A673 (cell line): ENCODE results near the gene ALDH1L1. TPM values are rescaled to one million over a fixed set of nuclear protein-coding genes. Genes with fewer than 3 reads are reported as not detected.
A peak's percentile ranks its signal among the peaks of the same experiment; 100 is the strongest.

ENCODE experiments used
- BruUV-seq: library from RNA; stranded (reverse); fragments of 400-500 nt; replicated peaks from 2 replicates; lab custom pipeline; 2021; lab: Mats Ljungman, UMichigan
- CTCF ChIA-PET: fragments of 300-600 bp; sonication (Branson Sonifier 250); formaldehyde crosslinking; loops from one replicate; lab custom pipeline; 2022; ENCODE audit warnings: antibody characterized with exemption; lab: Charles Lee
- POLR2A ChIA-PET: fragments of 300-600 bp; sonication (Branson Sonifier 250); formaldehyde crosslinking; loops from one replicate; lab custom pipeline; 2022; ENCODE audit warnings: antibody characterized with exemption; ENCODE audit not compliant: low non-redundant PET; lab: Charles Lee
- DNase-seq: peaks from one replicate; pipeline ENCODE4 v3.0.0-alpha.2; 2015; ENCODE audit warnings: low spot score
- H3K27ac ChIP-seq: fragments of 200-600 bp; sonication (generic); 2 replicates; pipeline ENCODE4 v1.5.1; 2016; ENCODE audit warnings: mixed run types, low read depth, mild to moderate bottlenecking, mixed read lengths, antibody characterized with exemption, low read length; ENCODE audit not compliant: poor library complexity, severe bottlenecking
- H3K27me3 ChIP-seq: fragments of 200-600 bp; sonication (generic); replicated peaks from 2 replicates; pipeline ENCODE4 v1.6.1; 2017; ENCODE audit warnings: mixed run types, low read depth, mild to moderate bottlenecking, mixed read lengths, antibody characterized with exemption, low read length; ENCODE audit not compliant: insufficient read depth, poor library complexity
- H3K36me3 ChIP-seq: fragments of 200-600 bp; sonication (generic); 2 replicates; pipeline ENCODE4 v1.6.1; 2016; ENCODE audit warnings: mixed run types, mild to moderate bottlenecking, mixed read lengths, antibody characterized with exemption, low read length; ENCODE audit not compliant: insufficient read depth, poor library complexity, severe bottlenecking
- H3K4me1 ChIP-seq: fragments of 200-600 bp; sonication (generic); 2 replicates; pipeline ENCODE4 v1.6.1; 2017; ENCODE audit warnings: mixed run types, mild to moderate bottlenecking, mixed read lengths, antibody characterized with exemption, low read length; ENCODE audit not compliant: insufficient read depth, poor library complexity, severe bottlenecking
- H3K4me3 ChIP-seq: fragments of 200-600 bp; sonication (generic); 2 replicates; pipeline ENCODE4 v1.5.1; 2016; ENCODE audit warnings: low read depth, mixed run types, mild to moderate bottlenecking, mixed read lengths, low read length; ENCODE audit not compliant: poor library complexity, severe bottlenecking
- H3K9me3 ChIP-seq: fragments of 200-600 bp; sonication (generic); 2 replicates; pipeline ENCODE4 v1.6.1; 2016; ENCODE audit warnings: mixed run types, low read depth, mild to moderate bottlenecking, mixed read lengths, antibody characterized with exemption, low read length; ENCODE audit not compliant: poor library complexity, severe bottlenecking
- EZH2 ChIP-seq: fragments of 200-600 bp; sonication (generic); IDR thresholded peaks from 2 replicates; pipeline ENCODE4 v1.6.1; 2017; ENCODE audit warnings: borderline replicate concordance, low read depth, mild to moderate bottlenecking, mixed read lengths, antibody characterized with exemption, low read length; ENCODE audit not compliant: poor library complexity, severe bottlenecking
- intact Hi-C: fragments of 100-400 bp; cut with micrococcal nuclease; formaldehyde crosslinking; loops from one replicate; pipeline ENCODE4 v1.10.0; 2022; ENCODE audit not compliant: unreplicated experiment
- total RNA-seq: library from RNA; stranded (reverse); gene quantifications from 2 replicates; pipeline ENCODE4 v1.2.3, GENCODE V29; 2021
- TF ChIP-seq, protein P1 (sequence below): fragments of 300-800, 200-600 bp; sonication (generic); conservative IDR thresholded peaks from 2 replicates; pipeline ENCODE4 v1.5.1; 2017; ENCODE audit warnings: low read depth, mild to moderate bottlenecking, antibody characterized with exemption, low read length, moderate library complexity, mixed read lengths

ALDH1L1 gene
- total RNA-seq, 1 experiment from 2014 or later: 16.9 TPM

DNA sequence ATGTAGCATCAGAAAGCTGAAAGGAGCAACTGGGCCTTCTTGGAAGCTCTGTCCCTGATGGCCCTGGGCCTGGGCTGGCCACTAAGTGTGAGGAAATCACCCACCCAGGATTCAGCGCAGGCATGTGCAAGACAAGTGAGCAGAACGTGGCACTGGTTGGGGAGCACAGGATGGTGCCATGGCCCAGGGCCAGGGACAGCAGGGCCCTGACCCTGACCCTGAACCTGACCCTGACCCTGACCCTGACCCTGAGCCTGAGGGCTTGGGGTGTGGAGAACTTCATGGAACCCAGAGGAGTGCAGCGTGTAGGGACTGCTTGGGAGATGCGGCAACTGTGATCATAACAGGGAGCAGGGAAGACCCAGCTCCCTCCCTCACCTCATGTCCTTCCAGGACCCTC, 5.9 kb upstream of the ALDH1L1 start:
- H3K36me3 ChIP-seq: no peaks in the 10 kb centered on the region
- no peaks in the 10 kb centered on the region for H3K9me3 ChIP-seq
- DNase-seq: no peak
- intact Hi-C loops: no loop called here
- CTCF ChIA-PET: no interaction called here
- no peak overlapping the region for H3K27ac ChIP-seq
- no peak for TF ChIP-seq EZH2
- TF ChIP-seq, protein P1, sequence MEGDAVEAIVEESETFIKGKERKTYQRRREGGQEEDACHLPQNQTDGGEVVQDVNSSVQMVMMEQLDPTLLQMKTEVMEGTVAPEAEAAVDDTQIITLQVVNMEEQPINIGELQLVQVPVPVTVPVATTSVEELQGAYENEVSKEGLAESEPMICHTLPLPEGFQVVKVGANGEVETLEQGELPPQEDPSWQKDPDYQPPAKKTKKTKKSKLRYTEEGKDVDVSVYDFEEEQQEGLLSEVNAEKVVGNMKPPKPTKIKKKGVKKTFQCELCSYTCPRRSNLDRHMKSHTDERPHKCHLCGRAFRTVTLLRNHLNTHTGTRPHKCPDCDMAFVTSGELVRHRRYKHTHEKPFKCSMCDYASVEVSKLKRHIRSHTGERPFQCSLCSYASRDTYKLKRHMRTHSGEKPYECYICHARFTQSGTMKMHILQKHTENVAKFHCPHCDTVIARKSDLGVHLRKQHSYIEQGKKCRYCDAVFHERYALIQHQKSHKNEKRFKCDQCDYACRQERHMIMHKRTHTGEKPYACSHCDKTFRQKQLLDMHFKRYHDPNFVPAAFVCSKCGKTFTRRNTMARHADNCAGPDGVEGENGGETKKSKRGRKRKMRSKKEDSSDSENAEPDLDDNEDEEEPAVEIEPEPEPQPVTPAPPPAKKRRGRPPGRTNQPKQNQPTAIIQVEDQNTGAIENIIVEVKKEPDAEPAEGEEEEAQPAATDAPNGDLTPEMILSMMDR: no peak
- H3K4me1 ChIP-seq: peaks cover 2% of the 10 kb centered on the region
- no peak overlapping the region for H3K4me3 ChIP-seq
- no TSS peak for BruUV-seq
- H3K27me3 ChIP-seq: no peaks in the 10 kb centered on the region
- POLR2A ChIA-PET: no interaction called here

DNA sequence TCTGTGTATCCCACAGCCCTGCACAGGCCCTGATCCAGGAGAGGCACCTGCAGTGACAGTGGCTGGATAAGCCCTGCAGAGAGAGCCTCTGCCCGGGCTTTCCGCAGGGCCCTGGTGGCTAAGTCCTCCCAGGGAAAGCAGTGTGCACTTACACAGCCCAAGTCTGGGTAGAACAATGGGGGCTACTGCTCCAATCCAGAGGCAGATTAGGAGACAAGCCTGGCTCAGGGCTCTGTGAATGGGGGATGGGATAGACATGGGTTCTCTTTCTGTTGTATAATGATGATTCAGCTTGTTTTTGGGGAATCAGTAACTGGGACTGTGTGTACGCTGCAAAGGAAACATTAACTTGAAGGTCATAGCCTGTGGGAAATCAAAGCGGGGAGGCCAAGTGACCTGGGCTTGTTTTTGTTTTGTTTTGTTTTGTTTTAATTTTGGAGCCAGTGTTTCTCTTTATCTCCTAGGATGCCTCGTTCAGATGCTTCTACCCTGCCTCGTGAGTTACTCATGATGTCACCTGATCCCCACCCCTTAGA, 4.1 kb upstream of the ALDH1L1 start:
- H3K4me1 ChIP-seq: peaks cover 5% of the 10 kb centered on the region
- no peak for TF ChIP-seq EZH2
- TF ChIP-seq, protein P1: no peak
- ChIA-PET POLR2A (no interaction called here), CTCF (no interaction called here)
- BruUV-seq: no TSS peak
- no peak overlapping the region for H3K4me3 ChIP-seq
- H3K27me3 ChIP-seq: no peaks in the 10 kb centered on the region
- H3K9me3 ChIP-seq: no peaks in the 10 kb centered on the region
- no peak for DNase-seq
- H3K36me3 ChIP-seq: no peaks in the 10 kb centered on the region
- H3K27ac ChIP-seq: no peak overlapping the region
- intact Hi-C loops: no loop called here

DNA sequence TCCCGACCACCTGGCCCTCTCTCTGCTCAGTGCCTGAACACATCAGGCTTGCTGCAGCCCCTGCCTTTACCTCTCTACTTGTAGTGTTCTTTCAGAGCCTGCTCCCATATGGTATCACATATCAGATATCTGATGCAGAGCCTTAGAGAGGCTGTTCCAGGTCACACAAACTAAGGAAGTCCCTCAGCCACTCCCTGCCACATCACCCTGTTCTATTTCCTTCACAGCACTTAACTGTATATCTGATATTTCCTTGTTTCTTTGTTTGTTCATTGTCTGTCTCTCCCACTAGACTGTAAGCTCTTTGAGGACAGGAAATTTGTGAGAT, 976 bp upstream of the ALDH1L1 start:
- POLR2A ChIA-PET: no interaction called here
- Histone ChIP-seq H3K4me1 (peaks cover 15% of the 10 kb centered on the region), H3K27ac (no peak overlapping the region), H3K27me3 (no peaks in the 10 kb centered on the region), H3K9me3 (no peaks in the 10 kb centered on the region), H3K4me3 (peak overlapping the region; percentile 73), H3K36me3 (no peaks in the 10 kb centered on the region)
- TF ChIP-seq EZH2: no peak
- TF ChIP-seq, protein P1: no peak
- CTCF ChIA-PET: no interaction called here
- BruUV-seq: no TSS peak
- no peak for DNase-seq
- intact Hi-C loops: no loop called here
